T-helper 1 cell treated with Interleukin-12 subunit alpha and Interleukin-12 subunit beta and Interleukin-4 antibody, amounts not matched to agents 30 μg/mL and 1 μg/mL, for 36 hours (primary cell): ENCODE results near the gene OR5I1.
"Not testable (repeated sequence)": the region's sequence is repeated elsewhere in the genome, so short reads cannot be mapped to it uniquely, and the experiment has no call there.

Source experiments
- H3K27ac Mint-ChIP-seq: one replicate; pipeline ENCODE4 v1.8.0; 2021; ENCODE audit warnings: mild to moderate bottlenecking, mixed read lengths
- H3K27me3 Mint-ChIP-seq: one replicate; pipeline ENCODE4 v1.8.0; 2021; ENCODE audit warnings: low read depth, mixed read lengths
- H3K36me3 Mint-ChIP-seq: one replicate; pipeline ENCODE4 v1.8.0; 2021; ENCODE audit warnings: low read depth, mixed read lengths
- H3K4me1 Mint-ChIP-seq: one replicate; pipeline ENCODE4 v1.8.0; 2021; ENCODE audit warnings: low read depth, mixed read lengths
- H3K4me3 Mint-ChIP-seq: one replicate; pipeline ENCODE4 v1.8.0; 2021; ENCODE audit warnings: mild to moderate bottlenecking, moderate library complexity, mixed read lengths
- H3K9me3 Mint-ChIP-seq: one replicate; pipeline ENCODE4 v1.8.0; 2021; ENCODE audit warnings: mixed read lengths

Gene OR5I1

GRCh38 chr11:55936300-55936699, at the start of gene OR5I1:
OR5I1 (minus strand) TSS chr11:55936400; CDS start chr11:55936400, 0 bp downstream.
- Mint-ChIP-seq H3K4me1 (no peaks in the 10 kb centered on the region), H3K27me3 (no peaks in the 10 kb centered on the region), H3K9me3 (peaks cover 8% of the 10 kb centered on the region), H3K4me3 (no peak within 1 kb of the TSS), H3K27ac (no peak within 1 kb of the TSS), H3K36me3 (no peaks in the 10 kb centered on the region)

- no peak overlapping the region for H3K27ac Mint-ChIP-seq
- no peaks in the 10 kb centered on the region for H3K27me3 Mint-ChIP-seq
- H3K4me1 Mint-ChIP-seq = no peaks in the 10 kb centered on the region
- H3K4me3 Mint-ChIP-seq = no peak overlapping the region
- no peaks in the 10 kb centered on the region for H3K36me3 Mint-ChIP-seq
- peaks cover 16% of the 10 kb centered on the region for H3K9me3 Mint-ChIP-seq
These were observed 34.7 kb upstream of the OR5I1 start for GRCh38 chr11:55970935-55971334.

- Mint-ChIP-seq H3K27me3 (no peaks in the 10 kb centered on the region), H3K4me1 (no peaks in the 10 kb centered on the region), H3K36me3 (no peaks in the 10 kb centered on the region), H3K9me3 (peaks cover 16% of the 10 kb centered on the region), H3K27ac (no peak within 1 kb of the TSS), H3K4me3 (no peak within 1 kb of the TSS)
These were observed 33.6 kb upstream of the OR5I1 start, which contains the start of gene OR10AG1 for GRCh38 chr11:55969845-55970244. OR10AG1 (minus strand) TSS chr11:55969945; CDS start chr11:55969907, 38 bp downstream.

GRCh38 chr11:55967914-55968313, 31.7 kb upstream of the OR5I1 start:
- Mint-ChIP-seq H3K9me3 (peaks cover 17% of the 10 kb centered on the region), H3K4me3 (no peak overlapping the region), H3K27me3 (no peaks in the 10 kb centered on the region)

GRCh38 chr11:55966391-55966790, 30.2 kb upstream of the OR5I1 start:
- Mint-ChIP-seq H3K4me3 (no peak overlapping the region), H3K27ac (no peak overlapping the region), H3K4me1 (no peaks in the 10 kb centered on the region), H3K9me3 (peaks cover 13% of the 10 kb centered on the region), H3K36me3 (no peaks in the 10 kb centered on the region), H3K27me3 (no peaks in the 10 kb centered on the region)

More at GRCh38 chr11:55967914-55968313, 31.7 kb upstream of the OR5I1 start:
- Mint-ChIP-seq H3K36me3 (no peaks in the 10 kb centered on the region), H3K27ac (no peak overlapping the region), H3K4me1 (no peaks in the 10 kb centered on the region)

- H3K4me1 Mint-ChIP-seq = no peaks in the 10 kb centered on the region
- H3K36me3 Mint-ChIP-seq = no peaks in the 10 kb centered on the region
- no peaks in the 10 kb centered on the region for H3K27me3 Mint-ChIP-seq
- H3K9me3 Mint-ChIP-seq = peaks cover 20% of the 10 kb centered on the region
- H3K4me3 Mint-ChIP-seq = no peak overlapping the region
- no peak overlapping the region for H3K27ac Mint-ChIP-seq
These were observed 20.3 kb upstream of the OR5I1 start for GRCh38 chr11:55956521-55956920.

- H3K36me3 Mint-ChIP-seq = no peaks in the 10 kb centered on the region
- H3K4me1 Mint-ChIP-seq = no peaks in the 10 kb centered on the region
- peaks cover 4% of the 10 kb centered on the region for H3K9me3 Mint-ChIP-seq
- no peak overlapping the region for H3K4me3 Mint-ChIP-seq
- H3K27ac Mint-ChIP-seq = no peak overlapping the region
- no peaks in the 10 kb centered on the region for H3K27me3 Mint-ChIP-seq
These were observed 13.1 kb upstream of the OR5I1 start for GRCh38 chr11:55949330-55949729.

- Mint-ChIP-seq H3K4me3 (no peak overlapping the region), H3K36me3 (no peaks in the 10 kb centered on the region), H3K9me3 (no peaks in the 10 kb centered on the region), H3K27me3 (no peaks in the 10 kb centered on the region), H3K27ac (no peak overlapping the region), H3K4me1 (no peaks in the 10 kb centered on the region)
These were observed 6.7 kb upstream of the OR5I1 start for GRCh38 chr11:55942785-55943392.

GRCh38 chr11:55920537-55920936, 15.7 kb downstream of the OR5I1 start:
- H3K4me1 Mint-ChIP-seq = no peaks in the 10 kb centered on the region
- H3K27me3 Mint-ChIP-seq = no peaks in the 10 kb centered on the region
- no peak overlapping the region for H3K4me3 Mint-ChIP-seq
- no peak overlapping the region for H3K27ac Mint-ChIP-seq
- no peaks in the 10 kb centered on the region for H3K36me3 Mint-ChIP-seq
- peaks cover 16% of the 10 kb centered on the region for H3K9me3 Mint-ChIP-seq

- H3K27ac Mint-ChIP-seq = no peak within 1 kb of the TSS
- H3K36me3 Mint-ChIP-seq = no peaks in the 10 kb centered on the region
- H3K4me3 Mint-ChIP-seq = no peak within 1 kb of the TSS
- no peaks in the 10 kb centered on the region for H3K4me1 Mint-ChIP-seq
- H3K9me3 Mint-ChIP-seq = peaks cover 12% of the 10 kb centered on the region
- H3K27me3 Mint-ChIP-seq = no peaks in the 10 kb centered on the region
These were observed 21.7 kb downstream of the OR5I1 start, which contains the start of gene OR5W2 for GRCh38 chr11:55914482-55914881. OR5W2 (minus strand) TSS chr11:55914582; CDS start chr11:55914582, 0 bp downstream.

- no peak overlapping the region for H3K4me3 Mint-ChIP-seq
- H3K27ac Mint-ChIP-seq = no peak overlapping the region
- H3K4me1 Mint-ChIP-seq = no peaks in the 10 kb centered on the region
- no peaks in the 10 kb centered on the region for H3K36me3 Mint-ChIP-seq
- peaks cover 20% of the 10 kb centered on the region for H3K9me3 Mint-ChIP-seq
- H3K27me3 Mint-ChIP-seq = no peaks in the 10 kb centered on the region
These were observed 33.9 kb downstream of the OR5I1 start for GRCh38 chr11:55902308-55902707.

GRCh38 chr11:55895216-55895615, 41.0 kb downstream of the OR5I1 start:
- no peaks in the 10 kb centered on the region for H3K4me1 Mint-ChIP-seq
- no peaks in the 10 kb centered on the region for H3K27me3 Mint-ChIP-seq
- H3K36me3 Mint-ChIP-seq = no peaks in the 10 kb centered on the region
- H3K4me3 Mint-ChIP-seq = no peak overlapping the region
- H3K27ac Mint-ChIP-seq = no peak overlapping the region
- H3K9me3 Mint-ChIP-seq = peaks cover 33% of the 10 kb centered on the region

GRCh38 chr11:55885481-55885880, 50.7 kb downstream of the OR5I1 start:
- not testable (repeated sequence) for H3K27ac Mint-ChIP-seq, H3K4me3 Mint-ChIP-seq, H3K36me3 Mint-ChIP-seq, H3K4me1 Mint-ChIP-seq, H3K27me3 Mint-ChIP-seq
- H3K9me3 Mint-ChIP-seq = peaks cover 17% of the 10 kb centered on the region
